Prostate gland (tissue), 2 donors: ENCODE measurements around the gene ZNF302. TPM values are rescaled to one million over a fixed set of nuclear protein-coding genes. Genes with fewer than 3 reads are reported as not detected.

Experiments
- DNase-seq: peaks from one replicate; pipeline ENCODE4 v3.0.0-alpha.2; 2019; ENCODE audit warnings: low spot score
- H3K27ac ChIP-seq, 2 donors: fragments of 200-600 bp; sonication (generic); 2 replicates each; pipeline ENCODE4 v1.5.1; 2017 to 2019
- H3K27me3 ChIP-seq: fragments of 200-600 bp; sonication (generic); replicated peaks from 2 replicates; pipeline ENCODE4 v1.5.1; 2019; ENCODE audit not compliant: insufficient read depth
- H3K36me3 ChIP-seq, 2 donors: fragments of 200-600 bp; sonication (generic); 1 replicate in 1 of 2; 2 replicates in 1 of 2; pipeline versions ENCODE4 v1.5.1 to v1.8.1; 2017 to 2019
- H3K4me1 ChIP-seq: fragments of 200-600 bp; sonication (generic); replicated peaks from 2 replicates; pipeline ENCODE4 v1.5.1; 2019
- H3K4me3 ChIP-seq, 2 donors: fragments of 200-600 bp; sonication (generic); 2 replicates each; pipeline ENCODE4 v1.5.1; 2017 to 2019
- H3K9me3 ChIP-seq: fragments of 200-600 bp; sonication (generic); 2 replicates; pipeline ENCODE4 v1.5.1; 2017
- CTCF ChIP-seq, 4 experiments: fragments of 200-600 bp in 2 of 4; fragments of 450-650 bp in 2 of 4; sonication (generic) in 2 of 4; IDR thresholded peaks; 1 replicate in 3 of 4; 2 replicates in 1 of 4; pipeline ENCODE4 v1.5.1; 2016 to 2019; ENCODE audit warnings: antibody characterized with exemption in 4 of 4, mild to moderate bottlenecking in 2 of 4, moderate library complexity in 2 of 4
- POLR2A ChIP-seq: fragments of 450-650 bp; IDR thresholded peaks from one replicate; pipeline ENCODE4 v1.6.1; 2016; ENCODE audit warnings: antibody characterized with exemption, mild to moderate bottlenecking
- POLR2AphosphoS5 ChIP-seq: sonication (generic); formaldehyde crosslinking; IDR thresholded peaks from one replicate; pipeline ENCODE4 v1.6.1; 2017; ENCODE audit warnings: antibody characterized with exemption
- WGBS: methylation state at CpG from one replicate; pipeline ENCODE4 v1.1.5; 2018; 5-methylcytosine and 5-hydroxymethylcytosine counted together
- intact Hi-C: fragments of 100-400 bp; cut with DNase I; formaldehyde crosslinking; loops from one replicate; pipeline ENCODE4 v1.14.2; 2022
- total RNA-seq, 2 donors: library from RNA; depleted of rRNA; stranded (reverse); fragments of >200 nt; gene quantifications; one replicate each; pipeline ENCODE4 v1.1.0, GENCODE V29; 2016

Gene ZNF302
- total RNA-seq, 2 donors from 2014 or later, result 20.0 to 25.0 TPM

GRCh38 chr19:34725400-34725799, 47.9 kb downstream of the ZNF302 start:
- no peak for DNase-seq
- Histone ChIP-seq H3K9me3 (no peaks in the 10 kb centered on the region), H3K4me1 (no peaks in the 10 kb centered on the region), H3K27me3 (no peaks in the 10 kb centered on the region), H3K36me3 (no peaks in the 10 kb centered on the region), H3K27ac (no peak overlapping the region), H3K4me3 (no peak overlapping the region)
- intact Hi-C loops, result no loop called here
- TF ChIP-seq POLR2AphosphoS5 (no peak), CTCF (IDR thresholded peaks at IDR 0.05) (no peak), POLR2A (no peak)
- WGBS, result 33% methylated on average over 6 of the region's 6 CpGs

GRCh38 chr19:34731019-34731829, 53.7 kb downstream of the ZNF302 start:
- Histone ChIP-seq H3K4me1 (no peaks in the 10 kb centered on the region), H3K4me3 (no peak overlapping the region), H3K36me3 (no peaks in the 10 kb centered on the region), H3K27ac (no peak overlapping the region), H3K9me3 (no peaks in the 10 kb centered on the region), H3K27me3 (no peaks in the 10 kb centered on the region)
- WGBS, result 88% methylated on average over 11 of the region's 11 CpGs
- no peak for DNase-seq
- intact Hi-C loops, result loop anchor here (5.0 kb wide), 2 partner anchors 41 to 54 kb away; partner anchors contain the start of genes SCGB2B2, ZNF302 and ZNF599
- no peak for TF ChIP-seq POLR2AphosphoS5
- TF ChIP-seq POLR2A, result no peak
- TF ChIP-seq CTCF (IDR thresholded peaks at IDR 0.05), result no peak

GRCh38 chr19:34731964-34732363, 54.5 kb downstream of the ZNF302 start:
- DNase-seq, result no peak
- Histone ChIP-seq H3K9me3 (no peaks in the 10 kb centered on the region), H3K4me3 (no peak overlapping the region), H3K27ac (no peak overlapping the region), H3K36me3 (no peaks in the 10 kb centered on the region), H3K27me3 (no peaks in the 10 kb centered on the region), H3K4me1 (no peaks in the 10 kb centered on the region)
- TF ChIP-seq CTCF (IDR thresholded peaks at IDR 0.05) (no peak), POLR2A (no peak), POLR2AphosphoS5 (no peak)
- intact Hi-C loops, result loop anchor here (5.0 kb wide), 2 partner anchors 40 to 55 kb away; partner anchors contain the start of genes SCGB2B2, ZNF302 and ZNF599
- 78% methylated on average over 7 of the region's 7 CpGs for WGBS

GRCh38 chr19:34732612-34733211, 55.2 kb downstream of the ZNF302 start:
- H3K27ac ChIP-seq, result peak overlapping the region; percentile 93 to 94
- H3K27me3 ChIP-seq, result no peaks in the 10 kb centered on the region
- no peaks in the 10 kb centered on the region for H3K36me3 ChIP-seq
- TF ChIP-seq POLR2AphosphoS5 (no peak), POLR2A (no peak), CTCF (IDR thresholded peaks at IDR 0.05) (no peak)
- H3K4me3 ChIP-seq, result peak overlapping the region; percentile 66 to 87
- WGBS, result 31% methylated on average over 13 of the region's 15 CpGs
- no peaks in the 10 kb centered on the region for H3K4me1 ChIP-seq
- H3K9me3 ChIP-seq, result no peaks in the 10 kb centered on the region
- intact Hi-C loops, result loop anchor here (5.0 kb wide), 2 partner anchors 40 to 55 kb away; partner anchors contain the start of genes SCGB2B2, ZNF302 and ZNF599
- DNase-seq, result no peak
